Endothelial cell (in vitro differentiated cells): ENCODE measurements around the gene CYP4B1. TPM values are rescaled to one million over a fixed set of nuclear protein-coding genes. Genes with fewer than 3 reads are reported as not detected.

ENCODE experiments used
- DNase-seq: peaks from one replicate; pipeline ENCODE4 v3.0.0; 2021; ENCODE audit warnings: low spot score
- H3K27ac Mint-ChIP-seq: one replicate; pipeline ENCODE4 v1.8.0; 2021; ENCODE audit warnings: mixed read lengths, inconsistent platforms; ENCODE audit not compliant: unreplicated experiment
- H3K27me3 Mint-ChIP-seq: one replicate; pipeline ENCODE4 v1.8.0; 2021; ENCODE audit warnings: mild to moderate bottlenecking, moderate library complexity, mixed read lengths, inconsistent platforms; ENCODE audit not compliant: unreplicated experiment
- H3K36me3 Mint-ChIP-seq: one replicate; pipeline ENCODE4 v1.8.0; 2021; ENCODE audit warnings: mild to moderate bottlenecking, low read depth, mixed read lengths, inconsistent platforms; ENCODE audit not compliant: unreplicated experiment
- H3K4me1 Mint-ChIP-seq: one replicate; pipeline ENCODE4 v1.8.0; 2021; ENCODE audit warnings: mild to moderate bottlenecking, mixed read lengths, inconsistent platforms; ENCODE audit not compliant: unreplicated experiment
- H3K4me3 Mint-ChIP-seq: one replicate; pipeline ENCODE4 v1.8.0; 2021; ENCODE audit warnings: mild to moderate bottlenecking, mixed read lengths, inconsistent platforms; ENCODE audit not compliant: unreplicated experiment
- H3K9me3 Mint-ChIP-seq: one replicate; pipeline ENCODE4 v1.8.0; 2021; ENCODE audit warnings: mixed read lengths, inconsistent platforms; ENCODE audit not compliant: unreplicated experiment
- CTCF ChIP-seq: fragments of 200-600 bp; sonication (generic); IDR thresholded peaks from one replicate; pipeline ENCODE4 v1.5.0; 2021; ENCODE audit warnings: antibody characterized with exemption; ENCODE audit not compliant: unreplicated experiment
- total RNA-seq: library from RNA; stranded (reverse); fragmentation: NEBNext Ultra II Directional; extraction: Animal tissue kit (Norgen Biotek cat#: 25700); gene quantifications from one replicate; pipeline ENCODE4 v1.2.1, GENCODE V29; 2021; ENCODE audit not compliant: unreplicated experiment

CYP4B1 gene
- total RNA-seq, 1 donor from 2014 or later, result not detected

DNA sequence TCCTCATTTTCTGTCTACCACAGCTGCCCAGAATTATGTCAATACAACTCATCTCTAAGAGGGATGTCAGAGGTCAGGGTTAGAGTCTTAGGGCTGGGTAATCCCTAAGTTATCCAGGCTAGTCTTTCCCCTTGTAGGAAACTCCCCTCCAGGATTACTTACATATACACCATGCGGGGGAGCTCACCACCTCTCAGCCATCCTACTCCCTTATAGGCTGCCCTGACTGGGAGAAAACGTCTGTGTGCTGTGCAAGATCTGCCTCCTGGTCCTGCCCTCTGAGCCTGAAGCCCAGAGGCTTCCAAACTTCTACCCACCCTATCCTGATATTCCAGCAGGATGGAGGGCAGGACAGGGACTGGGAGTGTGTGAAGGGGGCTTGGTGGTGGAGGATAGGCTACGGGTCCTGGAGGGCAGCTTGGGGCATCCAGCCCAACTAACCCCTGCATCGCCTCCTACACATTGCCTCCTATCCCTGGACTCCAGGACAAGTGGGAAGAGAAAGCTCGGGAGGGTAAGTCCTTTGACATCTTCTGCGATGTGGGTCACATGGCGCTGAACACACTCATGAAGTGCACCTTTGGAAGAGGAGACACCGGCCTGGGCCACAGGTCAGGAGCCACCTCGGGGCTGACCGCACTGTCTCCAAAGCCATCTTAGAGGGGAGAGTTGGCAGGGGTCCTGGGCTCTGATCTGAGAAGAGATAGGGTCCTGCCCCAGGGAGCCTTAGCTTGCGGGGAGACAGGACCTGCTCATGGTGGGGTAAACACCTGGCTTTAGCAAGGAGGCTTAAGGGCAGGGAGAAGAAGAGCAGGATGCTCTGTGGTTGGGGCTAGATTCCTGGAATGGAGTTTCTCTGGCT is 14.4 kb downstream of the CYP4B1 start:
- no peaks in the 10 kb centered on the region for H3K4me1 Mint-ChIP-seq
- H3K36me3 Mint-ChIP-seq, result no peaks in the 10 kb centered on the region
- no peaks in the 10 kb centered on the region for H3K27me3 Mint-ChIP-seq
- no peaks in the 10 kb centered on the region for H3K9me3 Mint-ChIP-seq
- H3K4me3 Mint-ChIP-seq, result no peak overlapping the region
- DNase-seq, result no peak
- no peak overlapping the region for H3K27ac Mint-ChIP-seq
- TF ChIP-seq CTCF, result no peak

DNA sequence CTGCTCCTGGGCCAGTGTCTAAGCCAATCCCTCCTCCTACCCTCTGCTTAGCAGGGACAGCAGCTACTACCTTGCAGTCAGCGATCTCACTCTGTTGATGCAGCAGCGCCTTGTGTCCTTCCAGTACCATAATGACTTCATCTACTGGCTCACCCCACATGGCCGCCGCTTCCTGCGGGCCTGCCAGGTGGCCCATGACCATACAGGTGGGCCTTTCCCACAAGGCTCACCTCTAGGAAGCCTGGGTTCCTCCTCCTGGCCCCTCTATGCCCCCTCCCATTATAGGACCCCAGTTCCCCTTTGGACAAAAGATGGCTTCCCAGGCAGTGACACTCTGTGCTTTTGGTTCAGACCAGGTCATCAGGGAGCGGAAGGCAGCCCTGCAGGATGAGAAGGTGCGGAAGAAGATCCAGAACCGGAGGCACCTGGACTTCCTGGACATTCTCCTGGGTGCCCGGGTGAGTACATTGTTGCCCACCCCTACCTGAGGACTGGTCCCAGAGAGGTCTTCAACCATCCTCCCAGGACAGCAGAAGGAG is 15.1 kb downstream of the CYP4B1 start:
- no peak for DNase-seq

DNA sequence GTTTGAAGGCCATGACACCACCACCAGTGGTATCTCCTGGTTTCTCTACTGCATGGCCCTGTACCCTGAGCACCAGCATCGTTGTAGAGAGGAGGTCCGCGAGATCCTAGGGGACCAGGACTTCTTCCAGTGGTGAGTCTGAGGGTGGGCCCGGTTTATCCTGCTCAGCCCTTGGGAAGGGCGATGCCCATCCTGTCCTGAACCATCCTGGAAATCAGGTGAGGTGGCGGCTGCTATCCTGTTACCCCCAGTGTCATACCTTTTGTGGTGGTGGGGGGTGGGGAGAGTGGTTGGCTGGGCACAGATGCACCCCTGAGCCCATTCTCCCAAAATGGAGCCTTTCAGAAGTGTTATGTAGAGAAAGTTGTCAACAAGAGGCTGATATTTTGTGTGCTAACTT is 16.3 kb downstream of the CYP4B1 start:
- no peaks in the 10 kb centered on the region for H3K27me3 Mint-ChIP-seq

More for the DNA sequence above, 15.1 kb downstream of the CYP4B1 start:
- H3K9me3 Mint-ChIP-seq, result no peaks in the 10 kb centered on the region
- H3K36me3 Mint-ChIP-seq, result no peaks in the 10 kb centered on the region
- no peaks in the 10 kb centered on the region for H3K4me1 Mint-ChIP-seq
- no peak overlapping the region for H3K27ac Mint-ChIP-seq
- TF ChIP-seq CTCF, result no peak
- no peak overlapping the region for H3K4me3 Mint-ChIP-seq
- no peaks in the 10 kb centered on the region for H3K27me3 Mint-ChIP-seq

GRCh38 chr1:46816930-46817329 is 18.1 kb downstream of the CYP4B1 start:
- no peak for TF ChIP-seq CTCF
- Mint-ChIP-seq H3K36me3 (no peaks in the 10 kb centered on the region), H3K4me1 (peaks cover 12% of the 10 kb centered on the region), H3K27ac (no peak overlapping the region), H3K27me3 (no peaks in the 10 kb centered on the region), H3K4me3 (no peak overlapping the region), H3K9me3 (no peaks in the 10 kb centered on the region)
- DNase-seq, result no peak

More for the DNA sequence above, 16.3 kb downstream of the CYP4B1 start:
- peaks cover 5% of the 10 kb centered on the region for H3K4me1 Mint-ChIP-seq
- no peaks in the 10 kb centered on the region for H3K36me3 Mint-ChIP-seq
- H3K9me3 Mint-ChIP-seq, result no peaks in the 10 kb centered on the region
- H3K27ac Mint-ChIP-seq, result no peak overlapping the region
- H3K4me3 Mint-ChIP-seq, result no peak overlapping the region
- no peak for DNase-seq
- TF ChIP-seq CTCF, result no peak

GRCh38 chr1:46817814-46818213 is 19.0 kb downstream of the CYP4B1 start:
- no peak for DNase-seq
- Mint-ChIP-seq H3K4me1 (peaks cover 12% of the 10 kb centered on the region), H3K36me3 (no peaks in the 10 kb centered on the region), H3K27me3 (no peaks in the 10 kb centered on the region), H3K9me3 (no peaks in the 10 kb centered on the region), H3K27ac (no peak overlapping the region), H3K4me3 (no peak overlapping the region)
- TF ChIP-seq CTCF, result no peak
